ENCODE measurements around the gene ATE1. TPM values are rescaled to one million over a fixed set of nuclear protein-coding genes. Genes with fewer than 3 reads are reported as not detected.

ATE1 gene
- total RNA-seq, 4 donors from 2014 or later, result 15.5 to 29.8 (median 22.6) TPM

- TF ChIP-seq POLR2A (IDR thresholded peaks at IDR 0.05) (no peak), CTCF (IDR thresholded peaks at IDR 0.05) (no peak)
- intact Hi-C loops (cut with DNase I), result no loop called here
- DNase-seq, result no peak
- no peak overlapping the region for H3K4me3 ChIP-seq
- H3K36me3 ChIP-seq, result peaks cover 0 to 22% (median 0%) of the 10 kb centered on the region in 3 donors
- WGBS, 2 donors, result 69 to 86% methylated on average over 2 of the region's 2 CpGs
- no peaks in the 10 kb centered on the region for H3K9me3 ChIP-seq
- H3K27me3 ChIP-seq, result no peaks in the 10 kb centered on the region
- H3K27ac ChIP-seq, result no peak overlapping the region
- H3K4me1 ChIP-seq, result no peaks in the 10 kb centered on the region
Measured at GRCh38 chr10:121803611-121804010, 124.2 kb downstream of the ATE1 start.

- no peak overlapping the region for H3K4me3 ChIP-seq
- no peaks in the 10 kb centered on the region for H3K27me3 ChIP-seq
- H3K36me3 ChIP-seq, result peaks cover 0 to 14% (median 0%) of the 10 kb centered on the region in 3 donors
- H3K4me1 ChIP-seq, result no peaks in the 10 kb centered on the region
- intact Hi-C loops (cut with DNase I), result no loop called here
- DNase-seq, result no peak
- 90 to 93% methylated on average over 2 of the region's 2 CpGs for WGBS, 2 donors
- TF ChIP-seq CTCF (IDR thresholded peaks at IDR 0.05) (no peak), POLR2A (IDR thresholded peaks at IDR 0.05) (no peak)
- no peaks in the 10 kb centered on the region for H3K9me3 ChIP-seq
- H3K27ac ChIP-seq, result no peak overlapping the region
Measured at GRCh38 chr10:121800831-121801230, 127.0 kb downstream of the ATE1 start.

GRCh38 chr10:121800146-121800545 lies 127.7 kb downstream of the ATE1 start:
- no peak overlapping the region for H3K4me3 ChIP-seq
- intact Hi-C loops (cut with DNase I), result no loop called here
- H3K36me3 ChIP-seq, result peaks cover 0 to 14% (median 0%) of the 10 kb centered on the region in 3 donors
- no peaks in the 10 kb centered on the region for H3K4me1 ChIP-seq
- WGBS, 2 donors, result 55 to 58% methylated on average over 3 of the region's 3 CpGs
- no peak overlapping the region for H3K27ac ChIP-seq
- no peaks in the 10 kb centered on the region for H3K9me3 ChIP-seq
- no peak for TF ChIP-seq CTCF (IDR thresholded peaks at IDR 0.05)
- no peak for TF ChIP-seq POLR2A (IDR thresholded peaks at IDR 0.05)
- DNase-seq, result no peak
- no peaks in the 10 kb centered on the region for H3K27me3 ChIP-seq

GRCh38 chr10:121797490-121797889 lies 130.3 kb downstream of the ATE1 start:
- peaks cover 0 to 12% (median 0%) of the 10 kb centered on the region in 3 donors for H3K36me3 ChIP-seq
- TF ChIP-seq POLR2A (IDR thresholded peaks at IDR 0.05) (no peak), CTCF (IDR thresholded peaks at IDR 0.05) (no peak)
- no peak overlapping the region for H3K27ac ChIP-seq
- no peaks in the 10 kb centered on the region for H3K4me1 ChIP-seq
- no peaks in the 10 kb centered on the region for H3K9me3 ChIP-seq
- H3K27me3 ChIP-seq, result no peaks in the 10 kb centered on the region
- WGBS, 2 donors, result 80 to 91% methylated on average over 8 of the region's 8 CpGs
- intact Hi-C loops (cut with DNase I), result no loop called here
- no peak overlapping the region for H3K4me3 ChIP-seq
- DNase-seq, result no peak

GRCh38 chr10:121796342-121796741 lies 131.5 kb downstream of the ATE1 start:
- no peak for TF ChIP-seq POLR2A (IDR thresholded peaks at IDR 0.05)
- TF ChIP-seq CTCF (IDR thresholded peaks at IDR 0.05), result no peak
- H3K4me1 ChIP-seq, result no peaks in the 10 kb centered on the region
- H3K27ac ChIP-seq, result no peak overlapping the region
- DNase-seq, result no peak
- H3K36me3 ChIP-seq, result peaks cover 0 to 11% (median 0%) of the 10 kb centered on the region in 3 donors
- no peak overlapping the region for H3K4me3 ChIP-seq
- no peaks in the 10 kb centered on the region for H3K27me3 ChIP-seq
- intact Hi-C loops (cut with DNase I), result no loop called here
- 84 to 91% methylated on average over 3 of the region's 3 CpGs for WGBS, 2 donors
- H3K9me3 ChIP-seq, result no peaks in the 10 kb centered on the region

Measured in esophagus squamous epithelium (tissue), 5 donors.